ENCODE data around the gene DAO.

GRCh38 chr12:108837239-108837638, 42.7 kb upstream of the DAO start:
- TF ChIP-seq CTCF (IDR thresholded peaks at IDR 0.05) (no peak), POLR2A (IDR thresholded peaks at IDR 0.05) (no peak)
